HAP-1 (cell line): ENCODE measurements around the gene NUP88.

Experiments
- DNase-seq, 2 experiments: peaks; one replicate each; pipeline ENCODE4 v3.0.0-alpha.2; 2016 to 2020; ENCODE audit warnings: low spot score in 2 of 2
- H3K27me3 ChIP-seq: fragments of 250-450 bp; sonication (Bioruptor Pico); 2 replicates; pipeline ENCODE4 v1.5.1; 2020; ENCODE audit warnings: low read depth, mild to moderate bottlenecking, moderate library complexity
- H3K36me3 ChIP-seq: fragments of 250-450 bp; sonication (Bioruptor Pico); replicated peaks from 2 replicates; pipeline ENCODE4 v1.5.1; 2020; ENCODE audit warnings: mild to moderate bottlenecking
- H3K4me1 ChIP-seq: fragments of 250-450 bp; sonication (Bioruptor Pico); 2 replicates; pipeline ENCODE4 v1.5.1; 2020; ENCODE audit warnings: mild to moderate bottlenecking
- H3K4me3 ChIP-seq: fragments of 250-450 bp; sonication (Bioruptor Pico); 2 replicates; pipeline ENCODE4 v1.5.1; 2020; ENCODE audit warnings: mild to moderate bottlenecking, moderate library complexity
- H3K9me3 ChIP-seq: fragments of 250-450 bp; sonication (Bioruptor Pico); 2 replicates; pipeline ENCODE4 v1.5.1; 2020; ENCODE audit warnings: mild to moderate bottlenecking, moderate library complexity
- in situ Hi-C: fragments of 300-500 bp; cut with MboI; formaldehyde crosslinking; loops from 3 replicates; pipeline ENCODE4 v1.14.3; 2020; ENCODE audit warnings: low sequenced_read_pairs, inconsistent platforms, mixed read lengths

NUP88 gene

DNA sequence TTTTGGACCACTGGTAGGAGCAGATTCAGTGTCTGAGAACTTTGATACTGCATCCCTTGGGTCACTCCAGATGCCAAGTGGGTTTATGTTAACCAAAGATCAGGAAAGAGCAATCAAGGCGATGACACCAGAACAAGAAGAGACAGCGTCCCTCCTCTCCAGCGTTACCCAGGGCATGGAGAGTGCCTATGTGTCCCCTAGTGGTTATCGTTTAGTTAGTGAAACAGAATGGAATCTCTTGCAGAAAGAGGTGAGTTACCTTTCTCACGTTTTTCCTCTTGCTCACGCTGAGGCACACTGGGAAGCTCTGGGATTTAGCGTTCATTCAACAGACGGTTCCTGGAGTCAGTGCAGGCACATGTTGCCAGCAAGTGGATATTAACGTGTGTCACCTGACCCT lies 58.0 kb downstream of the NUP88 start:
- no peaks in the 10 kb centered on the region for H3K9me3 ChIP-seq
- peaks cover 60% of the 10 kb centered on the region for H3K36me3 ChIP-seq
- no peaks in the 10 kb centered on the region for H3K27me3 ChIP-seq
- no peak for DNase-seq
- no peaks in the 10 kb centered on the region for H3K4me1 ChIP-seq
- in situ Hi-C loops, result no loop called here
- H3K4me3 ChIP-seq, result no peak overlapping the region

DNA sequence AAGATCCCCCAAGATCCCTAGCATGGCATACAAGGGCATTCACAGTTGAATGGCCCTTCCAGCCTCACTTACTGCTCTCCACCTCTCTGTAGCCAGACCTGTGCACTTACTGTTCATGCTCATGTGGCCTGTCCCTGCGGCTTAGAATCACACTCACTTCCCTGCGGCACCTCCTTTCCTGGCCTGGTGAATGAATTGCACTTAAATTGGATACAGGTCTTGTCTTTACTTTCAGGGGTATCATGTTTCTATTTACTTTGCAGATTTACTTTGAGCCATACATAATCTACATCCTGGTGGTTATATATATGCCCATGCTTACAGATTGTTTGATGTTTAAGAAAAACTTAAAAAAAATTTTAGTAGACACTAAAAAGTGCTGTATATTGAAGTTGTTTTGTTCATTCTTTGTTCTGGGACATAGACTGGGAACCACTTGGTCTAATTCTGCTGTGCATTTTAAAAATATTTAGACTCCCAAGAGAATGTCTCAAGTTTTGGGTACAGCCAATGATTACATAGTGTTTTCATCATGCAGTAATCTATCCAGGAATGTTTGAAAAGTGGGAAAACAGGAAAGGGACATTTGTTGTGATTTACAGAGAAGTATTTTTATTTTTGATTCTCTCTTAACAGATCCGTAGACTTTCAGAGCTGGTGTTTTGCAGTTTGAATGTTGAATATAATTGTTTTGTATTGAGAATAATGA lies 63.9 kb downstream of the NUP88 start:
- Histone ChIP-seq H3K27me3 (no peaks in the 10 kb centered on the region), H3K4me1 (peaks cover 4% of the 10 kb centered on the region), H3K9me3 (no peaks in the 10 kb centered on the region), H3K36me3 (peaks cover 42% of the 10 kb centered on the region), H3K4me3 (no peak overlapping the region)
- DNase-seq, result no peak
- in situ Hi-C loops, result no loop called here

DNA sequence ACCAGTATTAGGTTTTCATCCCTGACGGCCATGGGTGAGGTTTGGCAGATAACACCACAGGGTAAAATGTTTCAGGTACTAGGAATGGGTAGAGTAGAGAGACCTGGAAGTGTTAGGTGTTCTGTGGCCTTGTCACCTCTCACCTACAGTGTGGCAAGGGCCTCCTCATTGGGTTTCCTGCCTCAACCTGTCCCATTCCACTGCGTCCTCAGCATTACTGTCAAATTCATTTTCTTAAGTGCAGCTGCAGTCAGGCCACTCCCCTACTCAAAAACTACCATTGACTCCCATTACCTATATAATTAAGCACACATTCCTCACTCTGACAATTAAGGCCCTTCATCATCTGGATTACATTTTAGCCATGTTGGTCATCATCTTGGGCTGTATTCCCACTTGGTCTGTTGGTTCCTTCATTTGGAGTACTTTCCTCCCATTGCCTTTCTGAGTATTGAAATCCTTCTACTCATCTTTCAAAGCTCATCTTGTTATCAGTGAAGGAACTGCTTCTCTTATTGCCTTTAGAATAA lies 64.5 kb downstream of the NUP88 start:
- peaks cover 39% of the 10 kb centered on the region for H3K36me3 ChIP-seq
- H3K4me1 ChIP-seq, result peaks cover 4% of the 10 kb centered on the region
- H3K27me3 ChIP-seq, result no peaks in the 10 kb centered on the region
- in situ Hi-C loops, result no loop called here
- H3K9me3 ChIP-seq, result no peaks in the 10 kb centered on the region
- no peak for DNase-seq
- no peak overlapping the region for H3K4me3 ChIP-seq

DNA sequence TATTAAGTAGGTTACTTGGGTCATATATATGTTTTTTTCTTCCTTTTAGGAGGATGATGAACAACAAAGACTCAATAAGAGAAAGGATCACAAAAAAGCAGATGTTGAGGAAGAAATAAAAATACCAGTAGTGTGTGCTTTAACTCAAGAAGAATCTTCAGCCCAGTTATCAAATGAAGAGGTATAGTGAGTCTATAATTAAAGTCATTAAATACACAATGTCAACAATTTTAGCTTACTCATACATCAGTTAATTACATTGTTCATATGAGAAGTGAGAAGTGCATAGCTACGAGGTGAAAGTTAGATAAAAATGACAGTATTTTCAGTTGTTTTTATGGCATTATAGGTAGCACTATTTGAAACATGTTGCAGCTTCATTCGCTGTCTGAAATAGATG lies 65.2 kb downstream of the NUP88 start:
- peaks cover 35% of the 10 kb centered on the region for H3K36me3 ChIP-seq
- in situ Hi-C loops, result no loop called here

DNA sequence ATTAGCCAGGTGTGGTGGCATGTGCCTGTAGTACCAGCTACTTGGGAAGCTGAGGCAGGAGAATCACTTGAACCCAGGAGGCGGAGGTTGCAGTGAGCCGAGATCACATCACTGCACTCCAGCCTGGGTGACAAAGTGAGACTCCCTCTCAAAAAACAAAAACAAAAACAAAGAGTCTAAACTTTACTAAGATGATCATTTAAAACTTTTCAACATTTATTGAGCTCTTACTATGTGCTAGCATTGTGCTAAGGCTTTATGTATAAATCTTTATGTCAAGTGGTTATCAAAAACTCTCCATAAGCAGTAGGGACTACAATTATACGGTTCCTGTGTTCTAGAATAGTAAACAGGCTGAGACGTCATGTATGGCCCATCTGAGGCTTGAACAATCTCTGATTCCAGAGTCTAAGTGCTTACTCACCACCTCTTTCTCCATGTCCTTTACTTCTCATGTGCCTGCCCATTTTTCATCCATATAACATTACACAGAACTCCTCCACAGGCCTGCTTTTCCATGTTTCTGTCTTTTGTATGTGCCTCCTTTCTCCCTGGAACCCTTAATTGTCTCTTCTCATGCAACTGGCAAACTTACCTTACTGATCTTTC lies 66.7 kb downstream of the NUP88 start:
- H3K27me3 ChIP-seq, result no peaks in the 10 kb centered on the region
- H3K9me3 ChIP-seq, result no peaks in the 10 kb centered on the region
- H3K4me3 ChIP-seq, result no peak overlapping the region
- in situ Hi-C loops, result no loop called here
- peaks cover 4% of the 10 kb centered on the region for H3K4me1 ChIP-seq
- DNase-seq, result no peak
- H3K36me3 ChIP-seq, result peaks cover 42% of the 10 kb centered on the region

More for the DNA sequence above, 65.2 kb downstream of the NUP88 start:
- no peaks in the 10 kb centered on the region for H3K27me3 ChIP-seq
- DNase-seq, result no peak
- H3K4me1 ChIP-seq, result peaks cover 4% of the 10 kb centered on the region
- no peaks in the 10 kb centered on the region for H3K9me3 ChIP-seq
- no peak overlapping the region for H3K4me3 ChIP-seq

DNA sequence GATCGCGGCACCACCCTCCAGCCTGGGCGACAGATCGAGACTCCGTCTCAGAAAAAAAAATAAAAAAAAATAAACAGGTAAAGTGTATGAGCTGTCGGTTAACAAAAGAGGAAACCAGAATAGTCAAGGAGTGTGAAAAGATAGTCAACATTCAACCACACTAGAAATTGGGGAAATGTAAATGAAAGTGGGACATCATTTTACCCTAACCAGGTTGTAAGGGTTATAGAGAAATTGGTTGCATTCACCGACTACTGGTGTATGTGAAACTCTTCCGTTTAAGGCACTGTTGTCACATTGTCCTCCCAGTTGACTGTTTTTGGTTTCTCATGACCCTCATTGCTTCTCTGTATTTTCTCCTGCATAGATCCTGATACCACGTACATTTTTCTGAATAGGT lies 74.5 kb downstream of the NUP88 start:
- Histone ChIP-seq H3K4me1 (no peaks in the 10 kb centered on the region), H3K9me3 (no peaks in the 10 kb centered on the region), H3K36me3 (peaks cover 34% of the 10 kb centered on the region), H3K4me3 (no peak overlapping the region), H3K27me3 (no peaks in the 10 kb centered on the region)
- in situ Hi-C loops, result no loop called here
- no peak for DNase-seq
